SK-N-SH (cell line): ENCODE measurements around the gene WARS2.

Source experiments
- POLR2AphosphoS5 ChIP-seq: IDR thresholded peaks from 2 replicates; pipeline ENCODE4 v1.6.1; 2012; ENCODE audit warnings: low read depth, low read length
- RFX5 ChIP-seq: IDR thresholded peaks from 2 replicates; pipeline ENCODE4 v1.6.1; 2012; ENCODE audit warnings: mild to moderate bottlenecking, improper control_type of control experiment, low read length
- TF ChIP-seq, protein P1 (sequence below): fragments of 200-600 bp; sonication (generic); IDR thresholded peaks from 2 replicates; pipeline ENCODE4 v1.6.1; 2017; ENCODE audit warnings: antibody characterized with exemption, mild to moderate bottlenecking, moderate library complexity
- TF ChIP-seq, protein P2 (sequence below): IDR thresholded peaks from 2 replicates; pipeline ENCODE4 v1.6.1; 2012; ENCODE audit warnings: mild to moderate bottlenecking, low read depth, low read length, moderate library complexity

DNA sequence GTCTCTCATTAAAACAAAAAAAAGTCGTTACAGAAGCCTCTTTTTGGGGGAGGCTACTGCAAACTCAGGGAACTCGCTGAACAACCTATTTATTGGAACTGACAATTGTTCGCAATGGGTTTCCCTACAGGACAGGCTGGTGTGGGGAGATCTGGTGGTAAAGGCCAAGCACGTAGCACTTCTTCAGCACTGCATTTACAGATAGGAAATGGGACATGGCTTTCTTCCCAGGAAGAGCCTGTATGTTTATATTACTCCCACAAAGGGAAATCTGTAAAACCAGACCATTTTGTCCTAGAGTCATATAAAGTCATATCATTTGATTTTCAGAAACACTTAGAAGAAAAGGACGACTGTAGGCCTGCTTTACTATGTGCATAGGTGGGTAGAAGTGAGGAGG is 113.5 kb downstream of the WARS2 start:
- TF ChIP-seq, protein P1, sequence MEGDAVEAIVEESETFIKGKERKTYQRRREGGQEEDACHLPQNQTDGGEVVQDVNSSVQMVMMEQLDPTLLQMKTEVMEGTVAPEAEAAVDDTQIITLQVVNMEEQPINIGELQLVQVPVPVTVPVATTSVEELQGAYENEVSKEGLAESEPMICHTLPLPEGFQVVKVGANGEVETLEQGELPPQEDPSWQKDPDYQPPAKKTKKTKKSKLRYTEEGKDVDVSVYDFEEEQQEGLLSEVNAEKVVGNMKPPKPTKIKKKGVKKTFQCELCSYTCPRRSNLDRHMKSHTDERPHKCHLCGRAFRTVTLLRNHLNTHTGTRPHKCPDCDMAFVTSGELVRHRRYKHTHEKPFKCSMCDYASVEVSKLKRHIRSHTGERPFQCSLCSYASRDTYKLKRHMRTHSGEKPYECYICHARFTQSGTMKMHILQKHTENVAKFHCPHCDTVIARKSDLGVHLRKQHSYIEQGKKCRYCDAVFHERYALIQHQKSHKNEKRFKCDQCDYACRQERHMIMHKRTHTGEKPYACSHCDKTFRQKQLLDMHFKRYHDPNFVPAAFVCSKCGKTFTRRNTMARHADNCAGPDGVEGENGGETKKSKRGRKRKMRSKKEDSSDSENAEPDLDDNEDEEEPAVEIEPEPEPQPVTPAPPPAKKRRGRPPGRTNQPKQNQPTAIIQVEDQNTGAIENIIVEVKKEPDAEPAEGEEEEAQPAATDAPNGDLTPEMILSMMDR, result no peak
- TF ChIP-seq POLR2AphosphoS5 (no peak), RFX5 (no peak)
- TF ChIP-seq, protein P2, sequence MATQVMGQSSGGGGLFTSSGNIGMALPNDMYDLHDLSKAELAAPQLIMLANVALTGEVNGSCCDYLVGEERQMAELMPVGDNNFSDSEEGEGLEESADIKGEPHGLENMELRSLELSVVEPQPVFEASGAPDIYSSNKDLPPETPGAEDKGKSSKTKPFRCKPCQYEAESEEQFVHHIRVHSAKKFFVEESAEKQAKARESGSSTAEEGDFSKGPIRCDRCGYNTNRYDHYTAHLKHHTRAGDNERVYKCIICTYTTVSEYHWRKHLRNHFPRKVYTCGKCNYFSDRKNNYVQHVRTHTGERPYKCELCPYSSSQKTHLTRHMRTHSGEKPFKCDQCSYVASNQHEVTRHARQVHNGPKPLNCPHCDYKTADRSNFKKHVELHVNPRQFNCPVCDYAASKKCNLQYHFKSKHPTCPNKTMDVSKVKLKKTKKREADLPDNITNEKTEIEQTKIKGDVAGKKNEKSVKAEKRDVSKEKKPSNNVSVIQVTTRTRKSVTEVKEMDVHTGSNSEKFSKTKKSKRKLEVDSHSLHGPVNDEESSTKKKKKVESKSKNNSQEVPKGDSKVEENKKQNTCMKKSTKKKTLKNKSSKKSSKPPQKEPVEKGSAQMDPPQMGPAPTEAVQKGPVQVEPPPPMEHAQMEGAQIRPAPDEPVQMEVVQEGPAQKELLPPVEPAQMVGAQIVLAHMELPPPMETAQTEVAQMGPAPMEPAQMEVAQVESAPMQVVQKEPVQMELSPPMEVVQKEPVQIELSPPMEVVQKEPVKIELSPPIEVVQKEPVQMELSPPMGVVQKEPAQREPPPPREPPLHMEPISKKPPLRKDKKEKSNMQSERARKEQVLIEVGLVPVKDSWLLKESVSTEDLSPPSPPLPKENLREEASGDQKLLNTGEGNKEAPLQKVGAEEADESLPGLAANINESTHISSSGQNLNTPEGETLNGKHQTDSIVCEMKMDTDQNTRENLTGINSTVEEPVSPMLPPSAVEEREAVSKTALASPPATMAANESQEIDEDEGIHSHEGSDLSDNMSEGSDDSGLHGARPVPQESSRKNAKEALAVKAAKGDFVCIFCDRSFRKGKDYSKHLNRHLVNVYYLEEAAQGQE, result no peak
